K562 (cell line): ENCODE data around the gene HOXB3. TPM values are rescaled to one million over a fixed set of nuclear protein-coding genes. Genes with fewer than 3 reads are reported as not detected.

Experiments used
- ATF7 ChIP-seq: fragments of 450-650 bp; IDR thresholded peaks from 2 replicates; pipeline ENCODE4 v1.7.1; 2014; ENCODE audit warnings: mild to moderate bottlenecking, moderate library complexity
- CAMTA2 ChIP-seq: fragments of 250-450 bp; sonication (Bioruptor Pico); conservative IDR thresholded peaks from 2 replicates; pipeline ENCODE4 v1.5.1; 2022
- CHAMP1 ChIP-seq: fragments of 450-650 bp; IDR thresholded peaks from 2 replicates; pipeline ENCODE4 v1.6.1; 2016; ENCODE audit warnings: mild to moderate bottlenecking
- CREBBP ChIP-seq: IDR thresholded peaks from one replicate; pipeline ENCODE4 v1.6.1; 2012; ENCODE audit warnings: low read depth, mild to moderate bottlenecking, control low read depth, inconsistent platforms, low read length
- E2F1 ChIP-seq: sonication (generic); formaldehyde crosslinking; IDR thresholded peaks from 2 replicates; pipeline ENCODE4 v1.8.1; 2023; ENCODE audit warnings: mild to moderate bottlenecking, missing genetic modification reagents, moderate library complexity
- EHMT2 ChIP-seq: fragments of 450-650 bp; IDR thresholded peaks from 2 replicates; pipeline ENCODE4 v1.6.1; 2018; ENCODE audit warnings: antibody characterized with exemption
- FOS ChIP-seq: IDR thresholded peaks from 3 replicates; pipeline ENCODE4 v1.6.1; 2011; ENCODE audit not compliant: insufficient read length; ENCODE audit errors: extremely low read depth
- GABPB2 ChIP-seq: fragments of 250-450 bp; sonication (Bioruptor Pico); conservative IDR thresholded peaks from 2 replicates; pipeline ENCODE4 v1.5.1; 2021; ENCODE audit warnings: mild to moderate bottlenecking
- HNRNPLL ChIP-seq: fragments of 200-400 bp; formaldehyde crosslinking; IDR thresholded peaks from 2 replicates; pipeline ENCODE4 v1.6.1; 2017; ENCODE audit warnings: low read length, low read depth, mild to moderate bottlenecking; ENCODE audit not compliant: poor library complexity, severe bottlenecking
- ILK ChIP-seq: fragments of 450-650 bp; IDR thresholded peaks from 2 replicates; pipeline ENCODE4 v1.6.1; 2016; ENCODE audit warnings: missing genetic modification characterization, low read depth, mild to moderate bottlenecking, missing compliant biosample characterization, moderate library complexity, borderline replicate concordance
- LEF1 ChIP-seq: fragments of 450-650 bp; IDR thresholded peaks from 2 replicates; pipeline ENCODE4 v1.6.1; 2016; ENCODE audit warnings: mild to moderate bottlenecking
- MAFG ChIP-seq: fragments of 450-650 bp; conservative IDR thresholded peaks from 2 replicates; pipeline ENCODE4 v1.6.1; 2016; ENCODE audit warnings: missing genetic modification characterization, missing compliant biosample characterization
- PHB2 ChIP-seq: fragments of 450-650 bp; IDR thresholded peaks from 2 replicates; pipeline ENCODE4 v1.6.1; 2017; ENCODE audit warnings: low read depth
- RAD21 ChIP-seq, 2 experiments: fragments of 250-450 bp in 1 of 2; fragments of 450-650 bp in 1 of 2; sonication (Bioruptor Pico) in 1 of 2; formaldehyde crosslinking in 1 of 2; IDR thresholded peaks in 1 of 2; conservative IDR thresholded peaks in 1 of 2; 2 replicates each; pipeline versions ENCODE4 v1.4.0 to v1.8.0; 2020 to 2022; ENCODE audit warnings: mild to moderate bottlenecking in 2 of 2, moderate library complexity in 1 of 2
- RNF2 ChIP-seq: sonication (generic); IDR thresholded peaks from 2 replicates; pipeline ENCODE4 v1.6.1; 2016
- SIN3A ChIP-seq, 2 experiments: fragments of 150-350 bp in 1 of 2; IDR thresholded peaks; 2 replicates each; pipeline ENCODE4 v1.6.1; 2011 to 2016; ENCODE audit warnings: borderline replicate concordance in 2 of 2, low read depth in 2 of 2, low read length in 2 of 2, mild to moderate bottlenecking in 2 of 2, moderate library complexity in 2 of 2; ENCODE audit not compliant: control insufficient read depth in 1 of 2
- SREBF1 ChIP-seq: fragments of 150-350 bp; IDR thresholded peaks from 2 replicates; pipeline ENCODE4 v1.6.1; 2014; ENCODE audit warnings: antibody characterized with exemption, low read depth, low read length, borderline replicate concordance
- SRF ChIP-seq, 2 experiments: fragments of 250-450, 450-650 bp in 1 of 2; sonication (Bioruptor Pico) in 1 of 2; sonication (generic) in 1 of 2; formaldehyde crosslinking; IDR thresholded peaks; 2 replicates each; pipeline versions ENCODE4 v1.5.0 to v1.5.1; 2020 to 2022; ENCODE audit warnings: mild to moderate bottlenecking in 1 of 2, missing genetic modification reagents in 1 of 2
- TSHZ1 ChIP-seq: fragments of 250-450 bp; sonication (Bioruptor Pico); IDR thresholded peaks from 2 replicates; pipeline ENCODE4 v1.4.0; 2020; ENCODE audit warnings: mild to moderate bottlenecking, moderate library complexity
- ZNF274 ChIP-seq: IDR thresholded peaks from 2 replicates; pipeline ENCODE4 v1.6.1; 2011; ENCODE audit warnings: low read depth, mild to moderate bottlenecking, low read length, moderate library complexity, borderline replicate concordance
- ZNF3 ChIP-seq: fragments of 250-450 bp; sonication (Bioruptor Pico); IDR thresholded peaks from 2 replicates; pipeline ENCODE4 v1.5.0; 2021; ENCODE audit warnings: mild to moderate bottlenecking, moderate library complexity
- ZNF408 ChIP-seq: fragments of 250-450 bp; sonication (Bioruptor Pico); IDR thresholded peaks from 2 replicates; pipeline ENCODE4 v1.4.0; 2020; ENCODE audit warnings: low read depth, mild to moderate bottlenecking, moderate library complexity
- ZNF696 ChIP-seq: fragments of 250-450 bp; sonication (Bioruptor Pico); conservative IDR thresholded peaks from 2 replicates; pipeline ENCODE4 v1.4.0; 2020; ENCODE audit warnings: mild to moderate bottlenecking, moderate library complexity
- polyA plus RNA-seq, 8 experiments: library from polyadenylated mRNA; depleted of rRNA in 4 of 8; stranded (reverse) in 5 of 8; unstranded in 3 of 8; fragments of >200 nt; fragmentation: Nextera tagmentation in 2 of 8; fragmentation: Illumina TruSeq in 1 of 8; extraction: Ambion mirVana in 2 of 8; extraction: Trizol in 1 of 8; gene quantifications; 2 replicates each; pipeline versions ENCODE4 v1.2.1 to v1.2.3, GENCODE V29; 2011 to 2014; ENCODE audit warnings: inconsistent platforms in 1 of 8, missing spikeins in 1 of 8
- total RNA-seq, 7 experiments: library from RNA; depleted of rRNA in 6 of 7; stranded (reverse); fragments of >200 nt in 6 of 7; fragmentation: Illumina TruSeq in 2 of 7; extraction: Trizol in 2 of 7; gene quantifications; 2 replicates each; pipeline versions ENCODE4 v1.2.1 to v1.2.3, GENCODE V29; 2011 to 2021; ENCODE audit warnings: low replicate concordance in 1 of 7

HOXB3 gene
- total and polyA plus RNA-seq, 9 of the 15 experiments (the other 6 are each of a cell fraction or from before 2014, with no cell fraction given), result 2.4 to 41.3 (median 20.2) TPM

GRCh38 chr17:48505788-48506187, 84.3 kb downstream of the HOXB3 start (continued):
- TF ChIP-seq E2F1 (no peak), ZNF408 (no peak), SREBF1 (no peak), ILK (tag) (no peak), RNF2 (no peak), ZNF696 (CRISPR knock-in tag) (no peak), ZNF3 (CRISPR knock-in tag) (no peak), CAMTA2 (no peak), PHB2 (no peak), ZNF274 (no peak), ATF7 (peak; percentile 58; the same call in 1 of the 2 replicates), SIN3A (IDR thresholded peaks at IDR 0.05; ENCODE audit: borderline replicate concordance in 2 of 2, control insufficient read depth in 1 of 2, low read depth in 2 of 2, low read length in 2 of 2) (no peak), CHAMP1 (no peak), SRF (CRISPR knock-in tag; IDR thresholded peaks at IDR 0.05) (no peak), CREBBP (no peak), EHMT2 (no peak), MAFG (tag) (peak; percentile 75), FOS (peak; percentile 70), HNRNPLL (no peak), GABPB2 (CRISPR knock-in tag) (no peak), TSHZ1 (CRISPR knock-in tag) (no peak), RAD21 (CRISPR knock-in tag; conservative IDR thresholded peaks at IDR 0.05 in 1 of 2, IDR thresholded peaks at IDR 0.05 in 1 of 2) (no peak), LEF1 (no peak)
